ENCODE measurements around the gene RAC2.
"Not testable (repeated sequence)": the region's sequence is repeated elsewhere in the genome, so short reads cannot be mapped to it uniquely, and the experiment has no call there.

GRCh38 chr22:37233371-37233750 lies 10.7 kb downstream of the RAC2 start:
- TF ChIP-seq MYC (IDR thresholded peaks at IDR 0.05; ENCODE audit: borderline replicate concordance, low read length); CTCF (IDR thresholded peaks at IDR 0.05); POLR2A (IDR thresholded peaks at IDR 0.05; ENCODE audit: low read length); RCOR1 (IDR thresholded peaks at IDR 0.05; ENCODE audit: low read depth, low read length): not testable (repeated sequence)
